HepG2 (cell line): ENCODE measurements around the gene CHST3. TPM values are rescaled to one million over a fixed set of nuclear protein-coding genes. Genes with fewer than 3 reads are reported as not detected.

Source experiments
- ATF2 ChIP-seq: sonication (generic); formaldehyde crosslinking; IDR thresholded peaks from 2 replicates; pipeline ENCODE4 v1.4.0; 2020; ENCODE audit warnings: missing genetic modification reagents
- ETV5 ChIP-seq: IDR thresholded peaks from 2 replicates; pipeline ENCODE4 v1.6.1; 2018; ENCODE audit warnings: missing biosample characterization, missing genetic modification reagents, inconsistent platforms, borderline replicate concordance
- GZF1 ChIP-seq: sonication (generic); formaldehyde crosslinking; IDR thresholded peaks from 2 replicates; pipeline ENCODE4 v1.5.1; 2020; ENCODE audit warnings: mild to moderate bottlenecking, missing genetic modification reagents
- IKZF5 ChIP-seq: IDR thresholded peaks from 2 replicates; pipeline ENCODE4 v1.6.1; 2018; ENCODE audit warnings: missing genetic modification reagents, mild to moderate bottlenecking, missing compliant biosample characterization
- KMT2B ChIP-seq: IDR thresholded peaks from 2 replicates; pipeline ENCODE4 v1.6.1; 2016; ENCODE audit warnings: missing genetic modification reagents, missing compliant biosample characterization
- REPIN1 ChIP-seq: sonication (generic); formaldehyde crosslinking; IDR thresholded peaks from 2 replicates; pipeline ENCODE4 v1.8.0; 2022; ENCODE audit warnings: missing genetic modification reagents, low read depth, mild to moderate bottlenecking, borderline replicate concordance
- SIX4 ChIP-seq: sonication (generic); formaldehyde crosslinking; IDR thresholded peaks from 2 replicates; pipeline ENCODE4 v1.4.0; 2020; ENCODE audit warnings: missing genetic modification reagents
- ZGPAT ChIP-seq: IDR thresholded peaks from 2 replicates; pipeline ENCODE4 v1.6.1; 2016; ENCODE audit warnings: mild to moderate bottlenecking
- ZNF556 ChIP-seq: sonication (generic); formaldehyde crosslinking; IDR thresholded peaks from 2 replicates; pipeline ENCODE4 v1.4.0; 2020; ENCODE audit warnings: mild to moderate bottlenecking, missing genetic modification reagents, borderline replicate concordance
- ZNF572 ChIP-seq: sonication (generic); formaldehyde crosslinking; IDR thresholded peaks from 2 replicates; pipeline ENCODE4 v1.5.1; 2020; ENCODE audit warnings: mild to moderate bottlenecking, missing genetic modification reagents
- ZNF605 ChIP-seq: sonication (generic); formaldehyde crosslinking; IDR thresholded peaks from 2 replicates; pipeline ENCODE4 v1.8.0; 2022; ENCODE audit warnings: mild to moderate bottlenecking, missing genetic modification reagents
- ZNF614 ChIP-seq: IDR thresholded peaks from 2 replicates; pipeline ENCODE4 v1.6.1; 2018; ENCODE audit warnings: missing biosample characterization, missing genetic modification reagents, inconsistent platforms, borderline replicate concordance
- polyA plus RNA-seq, 8 experiments: library from polyadenylated mRNA; depleted of rRNA in 3 of 8; stranded (reverse) in 7 of 8; unstranded in 1 of 8; fragments of >200 nt; fragmentation: Illumina TruSeq in 4 of 8; extraction: Trizol in 4 of 8; gene quantifications; 2 replicates each; pipeline versions ENCODE4 v1.2.1 to v1.2.3, GENCODE V29; 2011 to 2016; ENCODE audit warnings: low read depth in 4 of 8, missing spikeins in 1 of 8, mixed read lengths in 1 of 8; ENCODE audit not compliant: insufficient read depth in 1 of 8
- total RNA-seq, 5 experiments: library from RNA; depleted of rRNA; stranded (reverse); fragments of >200 nt; fragmentation: Illumina TruSeq; extraction: Trizol; gene quantifications; 2 replicates each; pipeline ENCODE4 v1.2.3, GENCODE V29; 2016; ENCODE audit warnings: low read depth in 1 of 5
- TF ChIP-seq, protein P1 (sequence below): sonication (generic); formaldehyde crosslinking; IDR thresholded peaks from 2 replicates; pipeline ENCODE4 v1.4.0; 2020; ENCODE audit warnings: missing genetic modification reagents
- TF ChIP-seq, protein P2 (sequence below): sonication (generic); formaldehyde crosslinking; IDR thresholded peaks from one replicate; pipeline ENCODE4 v1.5.1; 2020; ENCODE audit warnings: mild to moderate bottlenecking, missing genetic modification reagents; ENCODE audit errors: not compliant biosample characterization

Gene CHST3
- total and polyA plus RNA-seq, 2 of the 13 experiments (the other 11 are each of a cell fraction or from before 2014, with no cell fraction given) = 7.2 to 18.7 TPM

DNA sequence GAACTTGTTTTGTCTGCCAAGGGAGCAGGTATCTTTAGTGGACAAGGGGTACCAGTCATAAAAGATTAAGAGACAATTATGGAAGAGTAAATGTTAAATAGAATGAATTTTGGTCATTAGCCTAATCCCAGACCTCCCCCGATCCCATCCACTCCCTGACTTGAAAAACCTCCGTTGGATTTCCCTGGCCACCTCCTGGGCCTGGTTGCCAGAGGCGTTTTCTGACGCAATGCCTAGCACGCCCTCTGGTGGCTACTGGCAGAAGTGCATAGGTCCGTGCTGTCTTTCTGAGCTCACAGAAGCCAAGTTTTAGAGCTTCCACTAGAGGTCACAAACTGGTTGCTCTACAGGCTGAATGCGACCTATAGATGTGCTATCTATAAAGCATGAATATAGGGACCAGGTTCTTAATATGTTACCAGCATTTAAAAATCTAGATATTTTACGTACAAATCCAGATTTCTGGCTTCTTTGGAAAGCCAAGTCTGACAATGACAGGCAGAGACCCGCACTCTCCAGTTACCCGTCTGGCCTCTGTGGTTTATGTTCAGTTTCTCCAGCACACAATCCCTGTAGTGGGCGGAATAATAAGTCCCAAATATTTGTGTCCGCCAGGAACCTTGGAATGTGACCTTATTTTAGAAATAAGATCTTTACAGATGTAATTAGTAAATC, 84.4 kb downstream of the CHST3 start (continued):
- TF ChIP-seq ZNF605 (CRISPR knock-in tag) (peak; percentile 75), ZNF614 (peak; percentile 82), SIX4 (CRISPR knock-in tag) (no peak), KMT2B (CRISPR knock-in tag) (peak; percentile 42; the same call in 1 of the 2 replicates), ATF2 (CRISPR knock-in tag) (peak; percentile 59; the same call in 1 of the 2 replicates), GZF1 (no peak), ZNF556 (CRISPR knock-in tag) (peak; percentile 53; the same call in 1 of the 2 replicates), IKZF5 (CRISPR knock-in tag) (peak; percentile 60; the same call in 1 of the 2 replicates), ZGPAT (CRISPR knock-in tag) (peak; percentile 65), REPIN1 (CRISPR knock-in tag) (peak; percentile 39; the same call in 1 of the 2 replicates), ZNF572 (CRISPR knock-in tag) (no peak), ETV5 (CRISPR knock-in tag) (peak; percentile 46; the same call in 1 of the 2 replicates)
- TF ChIP-seq, protein P1, sequence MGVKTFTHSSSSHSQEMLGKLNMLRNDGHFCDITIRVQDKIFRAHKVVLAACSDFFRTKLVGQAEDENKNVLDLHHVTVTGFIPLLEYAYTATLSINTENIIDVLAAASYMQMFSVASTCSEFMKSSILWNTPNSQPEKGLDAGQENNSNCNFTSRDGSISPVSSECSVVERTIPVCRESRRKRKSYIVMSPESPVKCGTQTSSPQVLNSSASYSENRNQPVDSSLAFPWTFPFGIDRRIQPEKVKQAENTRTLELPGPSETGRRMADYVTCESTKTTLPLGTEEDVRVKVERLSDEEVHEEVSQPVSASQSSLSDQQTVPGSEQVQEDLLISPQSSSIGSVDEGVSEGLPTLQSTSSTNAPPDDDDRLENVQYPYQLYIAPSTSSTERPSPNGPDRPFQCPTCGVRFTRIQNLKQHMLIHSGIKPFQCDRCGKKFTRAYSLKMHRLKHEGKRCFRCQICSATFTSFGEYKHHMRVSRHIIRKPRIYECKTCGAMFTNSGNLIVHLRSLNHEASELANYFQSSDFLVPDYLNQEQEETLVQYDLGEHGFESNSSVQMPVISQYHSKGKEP (CRISPR knock-in tag) = 0 out of 2 replicates have a peak, but pooled peaks have one; percentile 44
- TF ChIP-seq, protein P2, sequence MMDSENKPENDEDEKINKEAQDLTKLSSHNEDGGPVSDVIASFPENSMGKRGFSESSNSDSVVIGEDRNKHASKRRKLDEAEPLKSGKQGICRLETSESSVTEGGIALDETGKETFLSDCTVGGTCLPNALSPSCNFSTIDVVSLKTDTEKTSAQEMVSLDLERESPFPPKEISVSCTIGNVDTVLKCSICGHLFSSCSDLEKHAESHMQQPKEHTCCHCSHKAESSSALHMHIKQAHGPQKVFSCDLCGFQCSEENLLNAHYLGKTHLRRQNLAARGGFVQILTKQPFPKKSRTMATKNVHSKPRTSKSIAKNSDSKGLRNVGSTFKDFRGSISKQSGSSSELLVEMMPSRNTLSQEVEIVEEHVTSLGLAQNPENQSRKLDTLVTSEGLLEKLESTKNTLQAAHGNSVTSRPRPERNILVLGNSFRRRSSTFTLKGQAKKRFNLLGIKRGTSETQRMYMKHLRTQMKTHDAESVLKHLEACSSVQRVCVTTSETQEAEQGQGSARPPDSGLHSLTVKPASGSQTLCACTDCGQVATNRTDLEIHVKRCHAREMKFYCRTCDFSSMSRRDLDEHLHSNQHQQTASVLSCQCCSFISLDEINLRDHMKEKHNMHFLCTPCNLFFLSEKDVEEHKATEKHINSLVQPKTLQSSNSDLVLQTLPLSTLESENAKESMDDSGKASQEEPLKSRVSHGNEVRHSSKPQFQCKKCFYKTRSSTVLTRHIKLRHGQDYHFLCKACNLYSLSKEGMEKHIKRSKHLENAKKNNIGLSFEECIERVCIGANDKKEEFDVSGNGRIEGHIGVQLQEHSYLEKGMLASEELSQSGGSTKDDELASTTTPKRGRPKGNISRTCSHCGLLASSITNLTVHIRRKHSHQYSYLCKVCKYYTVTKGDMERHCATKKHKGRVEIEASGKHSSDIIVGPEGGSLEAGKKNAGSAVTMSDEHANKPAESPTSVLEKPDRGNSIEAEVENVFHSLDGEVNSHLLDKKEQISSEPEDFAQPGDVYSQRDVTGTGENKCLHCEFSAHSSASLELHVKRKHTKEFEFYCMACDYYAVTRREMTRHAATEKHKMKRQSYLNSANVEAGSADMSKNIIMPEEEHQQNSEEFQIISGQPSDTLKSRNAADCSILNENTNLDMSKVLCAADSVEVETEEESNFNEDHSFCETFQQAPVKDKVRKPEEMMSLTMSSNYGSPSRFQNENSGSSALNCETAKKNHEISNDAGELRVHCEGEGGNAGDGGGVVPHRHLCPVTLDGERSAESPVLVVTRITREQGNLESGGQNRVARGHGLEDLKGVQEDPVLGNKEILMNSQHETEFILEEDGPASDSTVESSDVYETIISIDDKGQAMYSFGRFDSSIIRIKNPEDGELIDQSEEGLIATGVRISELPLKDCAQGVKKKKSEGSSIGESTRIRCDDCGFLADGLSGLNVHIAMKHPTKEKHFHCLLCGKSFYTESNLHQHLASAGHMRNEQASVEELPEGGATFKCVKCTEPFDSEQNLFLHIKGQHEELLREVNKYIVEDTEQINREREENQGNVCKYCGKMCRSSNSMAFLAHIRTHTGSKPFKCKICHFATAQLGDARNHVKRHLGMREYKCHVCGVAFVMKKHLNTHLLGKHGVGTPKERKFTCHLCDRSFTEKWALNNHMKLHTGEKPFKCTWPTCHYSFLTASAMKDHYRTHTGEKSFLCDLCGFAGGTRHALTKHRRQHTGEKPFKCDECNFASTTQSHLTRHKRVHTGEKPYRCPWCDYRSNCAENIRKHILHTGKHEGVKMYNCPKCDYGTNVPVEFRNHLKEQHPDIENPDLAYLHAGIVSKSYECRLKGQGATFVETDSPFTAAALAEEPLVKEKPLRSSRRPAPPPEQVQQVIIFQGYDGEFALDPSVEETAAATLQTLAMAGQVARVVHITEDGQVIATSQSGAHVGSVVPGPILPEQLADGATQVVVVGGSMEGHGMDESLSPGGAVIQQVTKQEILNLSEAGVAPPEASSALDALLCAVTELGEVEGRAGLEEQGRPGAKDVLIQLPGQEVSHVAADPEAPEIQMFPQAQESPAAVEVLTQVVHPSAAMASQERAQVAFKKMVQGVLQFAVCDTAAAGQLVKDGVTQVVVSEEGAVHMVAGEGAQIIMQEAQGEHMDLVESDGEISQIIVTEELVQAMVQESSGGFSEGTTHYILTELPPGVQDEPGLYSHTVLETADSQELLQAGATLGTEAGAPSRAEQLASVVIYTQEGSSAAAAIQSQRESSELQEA (CRISPR knock-in tag) = no peak
